EH (cell line): ENCODE results near the gene ZC2HC1B.
A peak's percentile ranks its signal among the peaks of the same experiment; 100 is the strongest.

Experiments used
- DNase-seq: peaks from one replicate; pipeline ENCODE4 v3.0.0-alpha.2; 2015; ENCODE audit warnings: low read depth

Gene ZC2HC1B

GRCh38 chr6:143963158-143963919 lies 99.1 kb downstream of the ZC2HC1B start:
- DNase-seq: no peak

- no peak for DNase-seq
Measured at GRCh38 chr6:143964674-143965081, 100.4 kb downstream of the ZC2HC1B start.

GRCh38 chr6:143965503-143966171 lies 101.4 kb downstream of the ZC2HC1B start:
- DNase-seq: peak; percentile 29

GRCh38 chr6:143966312-143966711 lies 102.0 kb downstream of the ZC2HC1B start:
- DNase-seq: no peak

GRCh38 chr6:143967706-143968376 lies 103.6 kb downstream of the ZC2HC1B start:
- DNase-seq: no peak

- DNase-seq: no peak
Measured at GRCh38 chr6:143969077-143969476, 104.8 kb downstream of the ZC2HC1B start.

GRCh38 chr6:143970456-143971218 lies 106.4 kb downstream of the ZC2HC1B start:
- no peak for DNase-seq

- DNase-seq: peak; percentile 24
Measured at GRCh38 chr6:143971482-143972205, 107.4 kb downstream of the ZC2HC1B start.

GRCh38 chr6:143973097-143973966 lies 109.1 kb downstream of the ZC2HC1B start:
- no peak for DNase-seq

GRCh38 chr6:143974089-143974488 lies 109.8 kb downstream of the ZC2HC1B start:
- DNase-seq: no peak

- no peak for DNase-seq
Measured at GRCh38 chr6:143976806-143977349, 112.6 kb downstream of the ZC2HC1B start.

GRCh38 chr6:143980921-143981320 lies 116.6 kb downstream of the ZC2HC1B start:
- no peak for DNase-seq

- no peak for DNase-seq
Measured at GRCh38 chr6:143982968-143983367, 118.7 kb downstream of the ZC2HC1B start.

GRCh38 chr6:143984666-143985065 lies 120.4 kb downstream of the ZC2HC1B start:
- DNase-seq: no peak

GRCh38 chr6:143986463-143987065 lies 122.3 kb downstream of the ZC2HC1B start:
- no peak for DNase-seq
